Sigmoid colon (tissue), 7 donors: ENCODE results near the gene PLXND1. TPM values are rescaled to one million over a fixed set of nuclear protein-coding genes. Genes with fewer than 3 reads are reported as not detected.

Source experiments
- DNase-seq: peaks from one replicate; pipeline ENCODE4 v3.0.0-alpha.2; 2019
- H3K27ac ChIP-seq, 4 donors: fragments of 200-600 bp; sonication (generic); one replicate each; pipeline ENCODE4 v1.5.1; 2016 to 2019; ENCODE audit warnings: mild to moderate bottlenecking in 1 of 4
- H3K27me3 ChIP-seq, 3 donors: fragments of 200-600 bp; sonication (generic); one replicate each; pipeline ENCODE4 v1.5.1; 2019; ENCODE audit warnings: mild to moderate bottlenecking in 1 of 3
- H3K36me3 ChIP-seq, 4 donors: fragments of 200-600 bp; sonication (generic); one replicate each; pipeline ENCODE4 v1.5.1; 2016 to 2019
- H3K4me1 ChIP-seq, 4 donors: fragments of 200-600 bp; sonication (generic); one replicate each; pipeline ENCODE4 v1.5.1; 2017 to 2019
- H3K4me3 ChIP-seq, 4 donors: fragments of 200-600 bp; sonication (generic); one replicate each; pipeline ENCODE4 v1.5.1; 2017 to 2019; ENCODE audit warnings: mild to moderate bottlenecking in 2 of 4, moderate library complexity in 1 of 4
- H3K9me3 ChIP-seq, 4 donors: fragments of 200-600 bp in 3 of 4; sonication (generic) in 3 of 4; one replicate each; pipeline versions ENCODE4 v1.5.1 to v1.6.1; 2013 to 2019
- EP300 ChIP-seq, 4 donors: sonication (generic); formaldehyde crosslinking; IDR thresholded peaks; one replicate each; pipeline ENCODE4 v1.6.1; 2017; ENCODE audit warnings: antibody characterized with exemption in 4 of 4
- POLR2A ChIP-seq, 2 donors: fragments of 450-650 bp; IDR thresholded peaks; one replicate each; pipeline ENCODE4 v1.6.1; 2016; ENCODE audit warnings: antibody characterized with exemption in 2 of 2, mild to moderate bottlenecking in 2 of 2, moderate library complexity in 2 of 2
- POLR2AphosphoS5 ChIP-seq, 4 donors: sonication (generic); formaldehyde crosslinking; IDR thresholded peaks; one replicate each; pipeline ENCODE4 v1.6.1; 2017; ENCODE audit warnings: antibody characterized with exemption in 4 of 4
- WGBS, 2 donors: extraction: QIAGEN DNeasy Blood & Tissue Kit; methylation state at CpG; one replicate each; pipeline ENCODE4 v1.1.7; 2013; 5-methylcytosine and 5-hydroxymethylcytosine counted together
- intact Hi-C: fragments of 100-400 bp; cut with DNase I; formaldehyde crosslinking; loops from one replicate; pipeline ENCODE4 v1.15.1; 2023
- polyA plus RNA-seq, 3 donors: library from polyadenylated mRNA; stranded (reverse); fragments of 200-250 nt; gene quantifications; one replicate each; pipeline ENCODE4 v1.2.3, GENCODE V29; 2013
- total RNA-seq, 4 donors: library from RNA; depleted of rRNA; stranded (reverse); fragments of >200 nt; gene quantifications; one replicate each; pipeline ENCODE4 v1.1.0, GENCODE V29; 2016
- TF ChIP-seq, protein P1 (sequence below), 4 experiments: fragments of 450-650 bp in 3 of 4; fragments of 200-600 bp in 1 of 4; IDR thresholded peaks; one replicate each; pipeline ENCODE4 v1.5.1; 2016 to 2019; ENCODE audit warnings: antibody characterized with exemption in 4 of 4, mild to moderate bottlenecking in 3 of 4, moderate library complexity in 2 of 4
- donor health status: healthy with polysubstance abuse.
- donor health status: Bipolar disorder and iron deficiency.
- donor health status: healthy.

The PLXND1 gene
- total RNA-seq: 10 to 100 TPM; 36.9 to 77.0 (median 61.8) TPM
- 10 to 100 TPM in 2 of 3 donors, 1 to 10 TPM in 1; 9.6 to 42.0 (median 15.7) TPM for polyA plus RNA-seq

- H3K4me3 ChIP-seq: peak within 1 kb of the TSS; percentile 51 to 68 (median 58)
- H3K27me3 ChIP-seq: peaks cover 0 to 18% (median 0%) of the 10 kb centered on the region in 3 donors
- peak; percentile 88 for DNase-seq
- no peaks in the 10 kb centered on the region for H3K36me3 ChIP-seq
- intact Hi-C loops: loop anchor here (5.0 kb wide), 1 partner anchor 115 kb away; no protein-coding TSS in a partner anchor
- H3K27ac ChIP-seq: peak within 1 kb of the TSS; percentile 82 to 84 (median 82)
- H3K4me1 ChIP-seq: peaks cover 0 to 53% (median 43%) of the 10 kb centered on the region in 4 donors
- WGBS, 2 donors: 1% methylated on average over 96 of the region's 96 CpGs
- TF ChIP-seq POLR2A (IDR thresholded peaks at IDR 0.05) (peak in 1 of 2 donors; percentile 51), POLR2AphosphoS5 (IDR thresholded peaks at IDR 0.05) (peak; percentile 44 to 84 (median 71))
- TF ChIP-seq, protein P1, sequence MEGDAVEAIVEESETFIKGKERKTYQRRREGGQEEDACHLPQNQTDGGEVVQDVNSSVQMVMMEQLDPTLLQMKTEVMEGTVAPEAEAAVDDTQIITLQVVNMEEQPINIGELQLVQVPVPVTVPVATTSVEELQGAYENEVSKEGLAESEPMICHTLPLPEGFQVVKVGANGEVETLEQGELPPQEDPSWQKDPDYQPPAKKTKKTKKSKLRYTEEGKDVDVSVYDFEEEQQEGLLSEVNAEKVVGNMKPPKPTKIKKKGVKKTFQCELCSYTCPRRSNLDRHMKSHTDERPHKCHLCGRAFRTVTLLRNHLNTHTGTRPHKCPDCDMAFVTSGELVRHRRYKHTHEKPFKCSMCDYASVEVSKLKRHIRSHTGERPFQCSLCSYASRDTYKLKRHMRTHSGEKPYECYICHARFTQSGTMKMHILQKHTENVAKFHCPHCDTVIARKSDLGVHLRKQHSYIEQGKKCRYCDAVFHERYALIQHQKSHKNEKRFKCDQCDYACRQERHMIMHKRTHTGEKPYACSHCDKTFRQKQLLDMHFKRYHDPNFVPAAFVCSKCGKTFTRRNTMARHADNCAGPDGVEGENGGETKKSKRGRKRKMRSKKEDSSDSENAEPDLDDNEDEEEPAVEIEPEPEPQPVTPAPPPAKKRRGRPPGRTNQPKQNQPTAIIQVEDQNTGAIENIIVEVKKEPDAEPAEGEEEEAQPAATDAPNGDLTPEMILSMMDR (IDR thresholded peaks at IDR 0.05): no peak
- no peaks in the 10 kb centered on the region for H3K9me3 ChIP-seq
These were observed at the start of gene PLXND1 for GRCh38 chr3:129606636-129607390. Gene PLXND1 (minus strand): TSS chr3:129606676. CDS start chr3:129606639, 37 bp downstream.

- no peak overlapping the region for H3K27ac ChIP-seq
- no peaks in the 10 kb centered on the region for H3K9me3 ChIP-seq
- TF ChIP-seq EP300 (IDR thresholded peaks at IDR 0.05) (no peak), POLR2A (IDR thresholded peaks at IDR 0.05) (no peak), POLR2AphosphoS5 (IDR thresholded peaks at IDR 0.05) (no peak)
- TF ChIP-seq, protein P1 (IDR thresholded peaks at IDR 0.05): no peak
- no peak for DNase-seq
- WGBS, 2 donors: 95% methylated on average over 4 of the region's 4 CpGs
- H3K27me3 ChIP-seq: no peaks in the 10 kb centered on the region
- no peak overlapping the region for H3K4me3 ChIP-seq
- H3K4me1 ChIP-seq: peaks cover 0 to 45% (median 29%) of the 10 kb centered on the region in 4 donors
- H3K36me3 ChIP-seq: peaks cover 0 to 14% (median 0%) of the 10 kb centered on the region in 4 donors
- intact Hi-C loops: no loop called here
These were observed 48.8 kb upstream of the PLXND1 start for GRCh38 chr3:129655291-129655700.

DNA sequence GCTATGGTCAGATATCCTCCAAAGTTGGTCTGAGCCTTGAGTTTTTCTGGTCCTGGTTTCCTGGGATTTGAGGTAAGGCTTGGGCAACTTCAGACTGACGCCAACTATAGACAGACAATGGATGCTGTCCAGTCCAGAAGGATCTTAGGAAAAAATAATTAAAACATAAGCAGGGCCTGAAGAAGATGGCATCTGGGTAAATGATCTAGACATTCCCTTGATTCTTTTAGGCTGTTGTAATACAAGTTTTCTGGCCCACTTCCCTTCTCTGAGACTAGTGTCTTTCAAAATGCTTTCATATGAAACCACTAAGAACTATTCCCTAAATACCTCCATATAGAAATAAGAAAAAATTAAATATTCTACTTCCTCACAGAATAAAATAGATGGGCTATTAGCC lies 47.7 kb upstream of the PLXND1 start:
- DNase-seq: no peak
- no peaks in the 10 kb centered on the region for H3K27me3 ChIP-seq
- no peaks in the 10 kb centered on the region for H3K9me3 ChIP-seq
- H3K4me1 ChIP-seq: peaks cover 0 to 50% (median 31%) of the 10 kb centered on the region in 4 donors
- H3K4me3 ChIP-seq: no peak overlapping the region
- TF ChIP-seq, protein P1 (IDR thresholded peaks at IDR 0.05): no peak
- no peak for TF ChIP-seq POLR2A (IDR thresholded peaks at IDR 0.05)
- no peak for TF ChIP-seq POLR2AphosphoS5 (IDR thresholded peaks at IDR 0.05)
- no peak for TF ChIP-seq EP300 (IDR thresholded peaks at IDR 0.05)
- intact Hi-C loops: loop anchor here (5.0 kb wide), 2 partner anchors 33 to 278 kb away; no protein-coding TSS in a partner anchor
- WGBS, 2 donors: 95 to 96% methylated on average over 1 of the region's 1 CpG
- H3K27ac ChIP-seq: no peak overlapping the region
- H3K36me3 ChIP-seq: peaks cover 0 to 14% (median 0%) of the 10 kb centered on the region in 4 donors

DNA sequence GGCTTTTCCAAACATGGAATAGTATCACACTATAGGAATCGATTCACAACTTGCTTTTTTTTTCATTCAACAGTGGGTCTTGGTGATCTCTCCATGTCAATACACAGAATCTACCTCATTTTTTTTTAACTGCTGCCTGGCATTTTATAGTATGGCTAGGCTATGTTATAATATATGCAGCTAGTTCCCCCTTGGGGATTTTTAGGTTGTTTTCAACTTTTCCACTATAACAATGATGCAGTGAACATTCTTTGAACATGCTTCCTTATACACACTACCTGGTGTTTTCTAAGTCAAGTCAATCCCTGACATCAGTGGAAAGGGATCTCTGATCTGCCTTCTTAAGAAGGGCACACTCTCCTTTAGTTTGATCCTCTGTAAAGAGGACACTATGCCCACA lies 46.5 kb upstream of the PLXND1 start:
- H3K36me3 ChIP-seq: peaks cover 0 to 14% (median 0%) of the 10 kb centered on the region in 4 donors
- no peak for DNase-seq
- intact Hi-C loops: loop anchor here (5.0 kb wide), 2 partner anchors 34 to 279 kb away; no protein-coding TSS in a partner anchor
- no peak overlapping the region for H3K27ac ChIP-seq
- 66 to 87% methylated on average over 1 of the region's 1 CpG for WGBS, 2 donors
- H3K4me3 ChIP-seq: no peak overlapping the region
- TF ChIP-seq, protein P1 (IDR thresholded peaks at IDR 0.05): no peak
- TF ChIP-seq EP300 (IDR thresholded peaks at IDR 0.05) (no peak), POLR2AphosphoS5 (IDR thresholded peaks at IDR 0.05) (no peak), POLR2A (IDR thresholded peaks at IDR 0.05) (no peak)
- H3K4me1 ChIP-seq: peaks cover 0 to 42% (median 24%) of the 10 kb centered on the region in 4 donors
- H3K27me3 ChIP-seq: no peaks in the 10 kb centered on the region
- H3K9me3 ChIP-seq: no peaks in the 10 kb centered on the region
